ENCODE data around the gene BRME1.

DNA sequence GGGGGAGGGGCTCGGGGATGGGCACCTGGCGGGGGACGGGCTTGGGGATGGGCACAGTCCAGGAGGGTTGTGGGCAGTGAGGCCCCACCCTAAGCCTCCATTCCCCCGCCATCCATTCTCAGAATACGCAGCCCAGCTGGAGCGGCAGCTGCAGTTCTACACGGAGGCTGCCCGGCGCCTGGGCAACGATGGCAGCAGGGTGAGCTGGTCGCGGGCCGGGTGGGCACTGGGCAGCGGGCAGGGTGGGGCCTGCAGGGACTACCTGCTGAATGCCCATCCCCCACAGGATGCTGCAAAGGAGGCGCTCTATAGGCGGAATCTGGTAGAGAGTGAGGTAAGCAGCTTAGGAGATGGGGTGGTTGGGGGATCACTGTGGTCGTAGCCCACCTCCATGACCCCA, 24.0 kb upstream of the BRME1 start:
- no peak for TF ChIP-seq EZH2 (IDR thresholded peaks at IDR 0.05; ENCODE audit: borderline replicate concordance, low read depth, low read length, severe bottlenecking)
- TF ChIP-seq CTCF (IDR thresholded peaks at IDR 0.05; ENCODE audit: borderline replicate concordance, extremely low read depth, low read length, poor library complexity, severe bottlenecking): no peak
